Progenitor cell of endocrine pancreas (in vitro differentiated cells): Measurements from ENCODE around the gene RGPD8. TPM values are rescaled to one million over a fixed set of nuclear protein-coding genes. Genes with fewer than 3 reads are reported as not detected.
A peak's percentile ranks its signal among the peaks of the same experiment; 100 is the strongest.
"Not testable (repeated sequence)": the region's sequence is repeated elsewhere in the genome, so short reads cannot be mapped to it uniquely, and the experiment has no call there.

Experiments
- DNase-seq: peaks from one replicate; pipeline ENCODE4 v3.0.0; 2021; ENCODE audit warnings: low spot score; ENCODE audit not compliant: unreplicated experiment
- H3K27ac Mint-ChIP-seq: 2 replicates; pipeline ENCODE4 v1.8.0; 2021; ENCODE audit warnings: mild to moderate bottlenecking, moderate library complexity, mixed read lengths
- H3K27me3 Mint-ChIP-seq: 2 replicates; pipeline ENCODE4 v1.8.0; 2021; ENCODE audit warnings: mixed read lengths
- H3K36me3 Mint-ChIP-seq: 2 replicates; pipeline ENCODE4 v1.8.0; 2022; ENCODE audit warnings: mixed read lengths; ENCODE audit not compliant: insufficient read depth
- H3K4me1 Mint-ChIP-seq: 2 replicates; pipeline ENCODE4 v1.8.0; 2021; ENCODE audit warnings: low read depth, mixed read lengths
- H3K4me3 Mint-ChIP-seq: 2 replicates; pipeline ENCODE4 v1.8.0; 2021; ENCODE audit warnings: low read depth, mild to moderate bottlenecking, moderate library complexity, mixed read lengths
- H3K9me3 Mint-ChIP-seq: 2 replicates; pipeline ENCODE4 v1.8.0; 2021; ENCODE audit warnings: low read depth, mixed read lengths
- long read RNA-seq: library from polyadenylated mRNA; unstranded; transcript quantifications from one replicate; pipeline ENCODE4 v2.0.0, GENCODE V29; 2020
- total RNA-seq: library from RNA; stranded (reverse); gene quantifications from 2 replicates; pipeline ENCODE4 v1.2.1, GENCODE V29; 2021
- TF ChIP-seq, protein P1 (sequence below): fragments of 200-600 bp; sonication (generic); IDR thresholded peaks from one replicate; pipeline ENCODE4 v1.5.0; 2021; ENCODE audit warnings: antibody characterized with exemption, mild to moderate bottlenecking; ENCODE audit not compliant: unreplicated experiment

The RGPD8 gene
- 11.3 and 13.3 TPM in 2 replicates for total RNA-seq
- long read RNA-seq, partial matches to known transcripts: 10 of 12 reads
- long read RNA-seq, other reads (novel, unspliced or antisense): 2 of 12 reads

DNA sequence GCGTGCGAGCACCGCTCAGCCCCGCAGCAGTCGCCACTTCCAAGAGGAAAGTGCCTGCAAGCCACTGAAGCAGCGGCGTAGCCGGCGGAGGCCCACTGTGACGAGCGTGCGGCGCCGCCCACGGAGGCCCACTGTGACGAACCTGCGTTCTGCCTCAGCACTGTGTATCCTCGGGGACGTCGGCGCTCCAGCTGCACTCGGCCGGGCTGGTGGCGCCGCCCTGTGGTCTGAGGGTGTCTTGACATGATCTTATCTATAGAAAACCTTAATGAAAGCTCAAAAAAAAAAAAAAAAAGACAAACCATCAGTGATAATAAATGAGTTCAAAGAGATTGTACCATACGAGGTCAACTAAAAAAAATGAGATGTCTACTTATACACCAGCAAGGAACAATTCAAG is at the start of gene RGPD8:
Gene RGPD8 (minus strand): TSS at position 166 of the 400 bp plus-strand sequence. CDS start 192 bp downstream, outside the sequence.
- not testable (repeated sequence) for H3K9me3 Mint-ChIP-seq, H3K27me3 Mint-ChIP-seq, H3K36me3 Mint-ChIP-seq, H3K4me1 Mint-ChIP-seq
- TF ChIP-seq, protein P1, sequence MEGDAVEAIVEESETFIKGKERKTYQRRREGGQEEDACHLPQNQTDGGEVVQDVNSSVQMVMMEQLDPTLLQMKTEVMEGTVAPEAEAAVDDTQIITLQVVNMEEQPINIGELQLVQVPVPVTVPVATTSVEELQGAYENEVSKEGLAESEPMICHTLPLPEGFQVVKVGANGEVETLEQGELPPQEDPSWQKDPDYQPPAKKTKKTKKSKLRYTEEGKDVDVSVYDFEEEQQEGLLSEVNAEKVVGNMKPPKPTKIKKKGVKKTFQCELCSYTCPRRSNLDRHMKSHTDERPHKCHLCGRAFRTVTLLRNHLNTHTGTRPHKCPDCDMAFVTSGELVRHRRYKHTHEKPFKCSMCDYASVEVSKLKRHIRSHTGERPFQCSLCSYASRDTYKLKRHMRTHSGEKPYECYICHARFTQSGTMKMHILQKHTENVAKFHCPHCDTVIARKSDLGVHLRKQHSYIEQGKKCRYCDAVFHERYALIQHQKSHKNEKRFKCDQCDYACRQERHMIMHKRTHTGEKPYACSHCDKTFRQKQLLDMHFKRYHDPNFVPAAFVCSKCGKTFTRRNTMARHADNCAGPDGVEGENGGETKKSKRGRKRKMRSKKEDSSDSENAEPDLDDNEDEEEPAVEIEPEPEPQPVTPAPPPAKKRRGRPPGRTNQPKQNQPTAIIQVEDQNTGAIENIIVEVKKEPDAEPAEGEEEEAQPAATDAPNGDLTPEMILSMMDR: peak; percentile 66
- Mint-ChIP-seq H3K27ac (peak within 1 kb of the TSS; percentile 67), H3K4me3 (peak within 1 kb of the TSS; percentile 67)
- DNase-seq: peak; percentile 84

- no peaks in the 10 kb centered on the region for H3K9me3 Mint-ChIP-seq
- TF ChIP-seq, protein P1: no peak
- peaks cover 20% of the 10 kb centered on the region for H3K4me1 Mint-ChIP-seq
- H3K27me3 Mint-ChIP-seq: peaks cover 6% of the 10 kb centered on the region
- no peak for DNase-seq
- peaks cover 4% of the 10 kb centered on the region for H3K36me3 Mint-ChIP-seq
- peak overlapping the region; percentile 92 for H3K4me3 Mint-ChIP-seq
- peak overlapping the region; percentile 53 for H3K27ac Mint-ChIP-seq
Observed at GRCh38 chr2:112483042-112483473, 49.6 kb upstream of the RGPD8 start.

- H3K27me3 Mint-ChIP-seq: peaks cover 6% of the 10 kb centered on the region
- peak overlapping the region; percentile 92 for H3K4me3 Mint-ChIP-seq
- TF ChIP-seq, protein P1: no peak
- peak; percentile 30 for DNase-seq
- H3K27ac Mint-ChIP-seq: peak overlapping the region; percentile 94
- H3K36me3 Mint-ChIP-seq: peaks cover 4% of the 10 kb centered on the region
- no peaks in the 10 kb centered on the region for H3K9me3 Mint-ChIP-seq
- peaks cover 20% of the 10 kb centered on the region for H3K4me1 Mint-ChIP-seq
Observed at GRCh38 chr2:112482309-112483041, 49.0 kb upstream of the RGPD8 start.

GRCh38 chr2:112481528-112482233 is 48.2 kb upstream of the RGPD8 start, which contains the start of gene TTL:
Gene TTL (plus strand): TSS chr2:112482156. CDS start chr2:112482345, 189 bp downstream.
- peak within 1 kb of the TSS; percentile 95 for H3K27ac Mint-ChIP-seq
- H3K4me1 Mint-ChIP-seq: peaks cover 20% of the 10 kb centered on the region
- peak within 1 kb of the TSS; percentile 92 for H3K4me3 Mint-ChIP-seq
- H3K27me3 Mint-ChIP-seq: peaks cover 6% of the 10 kb centered on the region
- DNase-seq: peak; percentile 50
- TF ChIP-seq, protein P1: no peak
- H3K36me3 Mint-ChIP-seq: peaks cover 4% of the 10 kb centered on the region
- H3K9me3 Mint-ChIP-seq: no peaks in the 10 kb centered on the region

DNA sequence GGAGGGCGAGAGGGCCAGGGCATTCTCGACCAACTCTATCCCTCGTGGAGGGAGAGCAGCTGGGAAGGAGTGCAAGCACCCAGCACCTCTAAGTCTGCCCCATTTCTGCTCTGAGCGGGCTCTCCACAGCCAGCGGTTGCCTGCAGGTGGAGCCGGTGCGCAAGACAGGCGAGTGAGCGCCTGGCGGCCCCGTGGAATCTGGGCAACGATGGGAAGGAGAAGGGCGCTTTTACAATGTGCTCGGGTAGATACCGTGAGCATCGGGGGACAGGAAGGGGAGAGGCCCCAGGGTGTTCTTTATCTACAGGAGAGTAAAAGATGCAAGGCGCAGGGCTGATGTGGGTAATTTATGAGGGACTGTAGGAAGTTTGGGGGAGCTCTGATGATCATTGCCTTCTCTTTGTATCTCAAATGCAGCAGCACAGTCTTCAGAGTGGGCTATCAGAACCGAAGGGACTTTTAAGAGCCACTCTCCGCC is 47.6 kb upstream of the RGPD8 start:
- peaks cover 3% of the 10 kb centered on the region for H3K36me3 Mint-ChIP-seq
- H3K4me3 Mint-ChIP-seq: peak overlapping the region; percentile 92
- peak overlapping the region; percentile 95 for H3K27ac Mint-ChIP-seq
- peak; percentile 68 for DNase-seq
- no peaks in the 10 kb centered on the region for H3K9me3 Mint-ChIP-seq
- peaks cover 20% of the 10 kb centered on the region for H3K4me1 Mint-ChIP-seq
- TF ChIP-seq, protein P1: peak; percentile 74
- H3K27me3 Mint-ChIP-seq: peaks cover 6% of the 10 kb centered on the region
